ENCODE results near the gene IRS2. TPM values are rescaled to one million over a fixed set of nuclear protein-coding genes. Genes with fewer than 3 reads are reported as not detected.

IRS2 gene
- total and polyA plus RNA-seq, 2 experiments from 2014 or later: 3.6 to 14.5 TPM

GRCh38 chr13:109730812-109731335, 55.5 kb downstream of the IRS2 start (continued):
- TF ChIP-seq, protein P1, sequence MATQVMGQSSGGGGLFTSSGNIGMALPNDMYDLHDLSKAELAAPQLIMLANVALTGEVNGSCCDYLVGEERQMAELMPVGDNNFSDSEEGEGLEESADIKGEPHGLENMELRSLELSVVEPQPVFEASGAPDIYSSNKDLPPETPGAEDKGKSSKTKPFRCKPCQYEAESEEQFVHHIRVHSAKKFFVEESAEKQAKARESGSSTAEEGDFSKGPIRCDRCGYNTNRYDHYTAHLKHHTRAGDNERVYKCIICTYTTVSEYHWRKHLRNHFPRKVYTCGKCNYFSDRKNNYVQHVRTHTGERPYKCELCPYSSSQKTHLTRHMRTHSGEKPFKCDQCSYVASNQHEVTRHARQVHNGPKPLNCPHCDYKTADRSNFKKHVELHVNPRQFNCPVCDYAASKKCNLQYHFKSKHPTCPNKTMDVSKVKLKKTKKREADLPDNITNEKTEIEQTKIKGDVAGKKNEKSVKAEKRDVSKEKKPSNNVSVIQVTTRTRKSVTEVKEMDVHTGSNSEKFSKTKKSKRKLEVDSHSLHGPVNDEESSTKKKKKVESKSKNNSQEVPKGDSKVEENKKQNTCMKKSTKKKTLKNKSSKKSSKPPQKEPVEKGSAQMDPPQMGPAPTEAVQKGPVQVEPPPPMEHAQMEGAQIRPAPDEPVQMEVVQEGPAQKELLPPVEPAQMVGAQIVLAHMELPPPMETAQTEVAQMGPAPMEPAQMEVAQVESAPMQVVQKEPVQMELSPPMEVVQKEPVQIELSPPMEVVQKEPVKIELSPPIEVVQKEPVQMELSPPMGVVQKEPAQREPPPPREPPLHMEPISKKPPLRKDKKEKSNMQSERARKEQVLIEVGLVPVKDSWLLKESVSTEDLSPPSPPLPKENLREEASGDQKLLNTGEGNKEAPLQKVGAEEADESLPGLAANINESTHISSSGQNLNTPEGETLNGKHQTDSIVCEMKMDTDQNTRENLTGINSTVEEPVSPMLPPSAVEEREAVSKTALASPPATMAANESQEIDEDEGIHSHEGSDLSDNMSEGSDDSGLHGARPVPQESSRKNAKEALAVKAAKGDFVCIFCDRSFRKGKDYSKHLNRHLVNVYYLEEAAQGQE (IDR thresholded peaks at IDR 0.05; ENCODE audit: unreplicated experiment): no peak

GRCh38 chr13:109728791-109729731, 57.3 kb downstream of the IRS2 start:
- peak overlapping the region; percentile 19; the same call in 1 of the 2 replicates for H3K4me2 ChIP-seq
- DNase-seq (ENCODE audit: low spot score) (no peak), ATAC-seq (peak; percentile 68)
- H3K27ac ChIP-seq (ENCODE audit: low read depth): no peak overlapping the region
- no peak overlapping the region for H3K4me3 ChIP-seq
- Mint-ChIP-seq H3K36me3 (ENCODE audit: low read depth) (no peaks in the 10 kb centered on the region; the same call in 2 of the 3 replicates), H3K4me1 (peaks cover 16% of the 10 kb centered on the region), H3K9me3 (peaks cover 5% of the 10 kb centered on the region; the same call in 2 of the 3 replicates), H3K4me3 (no peak overlapping the region), H3K27me3 (ENCODE audit: insufficient read depth, low read depth, poor library complexity) (peaks cover 11% of the 10 kb centered on the region), H3K27ac (no peak overlapping the region)
- no peaks in the 10 kb centered on the region for H3K27me3 ChIP-seq (ENCODE audit: insufficient read depth)
- no peaks in the 10 kb centered on the region for H3K79me2 ChIP-seq (replicated peaks; ENCODE audit: insufficient read depth)
- no peaks in the 10 kb centered on the region for H4K20me1 ChIP-seq (replicated peaks; ENCODE audit: insufficient read depth)
- TF ChIP-seq EZH2phosphoT487 (IDR thresholded peaks at IDR 0.05; ENCODE audit: unreplicated experiment): no peak
- no peak for TF ChIP-seq ZNF114 (CRISPR knock-in tag; IDR thresholded peaks at IDR 0.05)
- TF ChIP-seq ZNF331 (CRISPR knock-in tag; IDR thresholded peaks at IDR 0.05; ENCODE audit: low read depth): no peak
- TF ChIP-seq CREB1 (CRISPR knock-in tag; IDR thresholded peaks at IDR 0.05; ENCODE audit: low read depth): no peak
- no peak for TF ChIP-seq ETS1 (IDR thresholded peaks at IDR 0.05)
- TF ChIP-seq ZNF462 (CRISPR knock-in tag; IDR thresholded peaks at IDR 0.05): no peak
- TF ChIP-seq, protein P2, sequence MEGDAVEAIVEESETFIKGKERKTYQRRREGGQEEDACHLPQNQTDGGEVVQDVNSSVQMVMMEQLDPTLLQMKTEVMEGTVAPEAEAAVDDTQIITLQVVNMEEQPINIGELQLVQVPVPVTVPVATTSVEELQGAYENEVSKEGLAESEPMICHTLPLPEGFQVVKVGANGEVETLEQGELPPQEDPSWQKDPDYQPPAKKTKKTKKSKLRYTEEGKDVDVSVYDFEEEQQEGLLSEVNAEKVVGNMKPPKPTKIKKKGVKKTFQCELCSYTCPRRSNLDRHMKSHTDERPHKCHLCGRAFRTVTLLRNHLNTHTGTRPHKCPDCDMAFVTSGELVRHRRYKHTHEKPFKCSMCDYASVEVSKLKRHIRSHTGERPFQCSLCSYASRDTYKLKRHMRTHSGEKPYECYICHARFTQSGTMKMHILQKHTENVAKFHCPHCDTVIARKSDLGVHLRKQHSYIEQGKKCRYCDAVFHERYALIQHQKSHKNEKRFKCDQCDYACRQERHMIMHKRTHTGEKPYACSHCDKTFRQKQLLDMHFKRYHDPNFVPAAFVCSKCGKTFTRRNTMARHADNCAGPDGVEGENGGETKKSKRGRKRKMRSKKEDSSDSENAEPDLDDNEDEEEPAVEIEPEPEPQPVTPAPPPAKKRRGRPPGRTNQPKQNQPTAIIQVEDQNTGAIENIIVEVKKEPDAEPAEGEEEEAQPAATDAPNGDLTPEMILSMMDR (conservative IDR thresholded peaks at IDR 0.05; ENCODE audit: low read depth in 2 of 2): no peak
- no peaks in the 10 kb centered on the region for H3F3A ChIP-seq (replicated peaks; ENCODE audit: low read depth)
- H2AFZ ChIP-seq: peak overlapping the region; percentile 93
- peaks cover 11% of the 10 kb centered on the region for H3K4me1 ChIP-seq (ENCODE audit: insufficient read depth)
- no peaks in the 10 kb centered on the region for H3K36me3 ChIP-seq (ENCODE audit: insufficient read depth)
- no peaks in the 10 kb centered on the region for H3K9me2 ChIP-seq (ENCODE audit: insufficient read depth)

Measured in GM23338 (cell line).